Thoracic aorta (tissue), 2 donors: ENCODE results near the gene BCR. TPM values are rescaled to one million over a fixed set of nuclear protein-coding genes. Genes with fewer than 3 reads are reported as not detected.
A peak's percentile ranks its signal among the peaks of the same experiment; 100 is the strongest.

ENCODE experiments used
- ATAC-seq: fragments of 150-250 bp; one replicate; pipeline ENCODE4 v1.8.0; 2017; ENCODE audit warnings: low read depth; ENCODE audit not compliant: insufficient number of reproducible peaks, low FRiP score
- DNase-seq: peaks from one replicate; pipeline ENCODE4 v3.0.0-alpha.2; 2020; ENCODE audit warnings: low spot score
- H3K27ac ChIP-seq, 2 donors: fragments of 200-600 bp; sonication (generic); 1 replicate in 1 of 2; 2 replicates in 1 of 2; pipeline ENCODE4 v1.5.1; 2016; ENCODE audit warnings: mild to moderate bottlenecking in 2 of 2, moderate library complexity in 2 of 2
- H3K27me3 ChIP-seq: fragments of 200-600 bp; sonication (generic); replicated peaks from 2 replicates; pipeline ENCODE4 v1.6.0; 2016; ENCODE audit warnings: mild to moderate bottlenecking; ENCODE audit not compliant: insufficient read depth
- H3K36me3 ChIP-seq: fragments of 200-600 bp; sonication (generic); one replicate; pipeline ENCODE4 v1.5.1; 2016
- H3K4me1 ChIP-seq, 2 donors: fragments of 200-600 bp; sonication (generic); 1 replicate in 1 of 2; 2 replicates in 1 of 2; pipeline versions ENCODE4 v1.5.1 to v1.6.0; 2016; ENCODE audit warnings: low read depth in 2 of 2, mild to moderate bottlenecking in 1 of 2; ENCODE audit not compliant: control insufficient read depth in 1 of 2
- H3K4me3 ChIP-seq: fragments of 200-600 bp; sonication (generic); 2 replicates; pipeline ENCODE4 v1.5.1; 2016; ENCODE audit warnings: mild to moderate bottlenecking
- H3K9me3 ChIP-seq: fragments of 200-600 bp; sonication (generic); 2 replicates; pipeline ENCODE4 v1.5.1; 2016
- CTCF ChIP-seq: fragments of 200-600 bp; sonication (generic); IDR thresholded peaks from one replicate; pipeline ENCODE4 v1.5.1; 2019; ENCODE audit warnings: antibody characterized with exemption
- total RNA-seq, 2 donors: library from RNA; depleted of rRNA; stranded (reverse); fragments of >200 nt; gene quantifications; one replicate each; pipeline versions ENCODE4 v1.1.0 to v1.2.3, GENCODE V29; 2016

The BCR gene
- total RNA-seq, 2 donors from 2014 or later: 73.2 to 232 TPM

GRCh38 chr22:23237201-23237798 lies 57.0 kb downstream of the BCR start:
- no peaks in the 10 kb centered on the region for H3K9me3 ChIP-seq
- H3K4me1 ChIP-seq: peaks cover 25 to 77% of the 10 kb centered on the region in 2 donors
- no peak for TF ChIP-seq CTCF
- no peaks in the 10 kb centered on the region for H3K27me3 ChIP-seq
- no peak for DNase-seq
- H3K27ac ChIP-seq: peak overlapping the region; percentile 74 to 75
- no peaks in the 10 kb centered on the region for H3K36me3 ChIP-seq
- no peak for ATAC-seq
- peak overlapping the region; percentile 21 for H3K4me3 ChIP-seq

- H3K4me3 ChIP-seq: no peak overlapping the region
- ATAC-seq (no peak), DNase-seq (no peak)
- no peak for TF ChIP-seq CTCF
- H3K27ac ChIP-seq: peak overlapping the region; percentile 74 to 75
- no peaks in the 10 kb centered on the region for H3K36me3 ChIP-seq
- H3K9me3 ChIP-seq: no peaks in the 10 kb centered on the region
- H3K27me3 ChIP-seq: no peaks in the 10 kb centered on the region
- peaks cover 25 to 77% of the 10 kb centered on the region in 2 donors for H3K4me1 ChIP-seq
Measured at GRCh38 chr22:23237841-23238240, 57.5 kb downstream of the BCR start.

- Histone ChIP-seq H3K9me3 (no peaks in the 10 kb centered on the region), H3K27ac (no peak overlapping the region), H3K4me3 (no peak overlapping the region), H3K4me1 (peaks cover 25 to 74% of the 10 kb centered on the region in 2 donors), H3K27me3 (no peaks in the 10 kb centered on the region), H3K36me3 (no peaks in the 10 kb centered on the region)
- no peak for ATAC-seq
- TF ChIP-seq CTCF: no peak
- no peak for DNase-seq
Measured at GRCh38 chr22:23238707-23239106, 58.4 kb downstream of the BCR start.

GRCh38 chr22:23239429-23239828 lies 59.1 kb downstream of the BCR start:
- Histone ChIP-seq H3K27ac (no peak overlapping the region), H3K9me3 (no peaks in the 10 kb centered on the region), H3K4me3 (no peak overlapping the region), H3K36me3 (no peaks in the 10 kb centered on the region), H3K4me1 (peaks cover 22 to 68% of the 10 kb centered on the region in 2 donors), H3K27me3 (no peaks in the 10 kb centered on the region)
- ATAC-seq: no peak
- DNase-seq: no peak
- no peak for TF ChIP-seq CTCF

GRCh38 chr22:23240639-23241389 lies 60.5 kb downstream of the BCR start:
- Histone ChIP-seq H3K27ac (no peak overlapping the region), H3K9me3 (no peaks in the 10 kb centered on the region), H3K4me1 (peaks cover 31 to 68% of the 10 kb centered on the region in 2 donors), H3K4me3 (no peak overlapping the region), H3K36me3 (no peaks in the 10 kb centered on the region), H3K27me3 (no peaks in the 10 kb centered on the region)
- DNase-seq: no peak
- ATAC-seq: no peak
- TF ChIP-seq CTCF: no peak
